Measurements from ENCODE around the gene CCSER2.

DNA sequence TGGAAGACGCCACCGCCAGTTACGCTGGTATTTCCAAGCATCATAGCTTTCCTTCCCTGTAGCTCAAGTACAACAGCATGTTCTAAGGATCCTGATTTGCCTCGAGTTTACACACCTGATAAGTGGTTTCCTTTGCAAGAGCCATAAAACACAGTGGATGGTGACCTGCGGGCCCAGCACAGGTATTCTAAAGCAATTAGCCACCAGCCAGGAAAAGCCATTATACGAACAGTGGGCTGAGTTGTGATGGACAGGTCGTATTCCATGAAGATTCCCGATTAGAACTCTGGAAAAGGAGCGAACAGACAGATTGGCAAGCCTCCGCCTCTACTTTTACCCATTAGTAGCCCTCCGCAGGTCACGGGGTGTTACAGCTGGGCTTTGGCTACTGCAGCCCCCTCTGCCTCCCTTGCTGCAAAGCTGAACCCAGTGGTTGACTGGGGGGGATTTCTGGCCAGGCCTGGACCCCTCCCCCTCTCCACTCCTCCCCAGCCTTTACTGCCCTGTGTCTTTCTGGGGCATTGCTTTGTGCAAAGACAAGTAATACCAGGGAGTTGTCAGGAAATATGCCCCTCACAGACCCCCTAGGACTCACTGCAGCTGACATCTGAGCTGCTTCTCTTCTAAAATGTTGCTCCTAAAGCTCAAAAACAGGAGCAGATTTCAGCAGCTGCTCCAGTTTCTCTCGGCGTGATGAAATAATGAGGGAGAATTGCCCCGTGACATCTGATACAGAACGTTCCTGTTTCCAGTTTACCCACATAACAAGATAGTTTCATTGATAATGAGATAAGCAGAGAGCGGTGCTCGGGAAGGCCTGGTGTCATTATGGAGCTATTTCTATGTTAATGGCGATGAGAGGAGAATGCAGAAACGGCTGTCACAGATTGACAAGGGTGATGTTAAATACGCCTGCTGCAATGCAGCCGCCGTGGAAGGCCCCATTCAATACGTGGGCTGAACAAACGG lies 214.4 kb downstream of the CCSER2 start:
- TF ChIP-seq EZH2 (IDR thresholded peaks at IDR 0.05; ENCODE audit: insufficient read depth, poor library complexity, severe bottlenecking) (no peak), EZH2phosphoT487 (IDR thresholded peaks at IDR 0.05; ENCODE audit: insufficient read depth, low read depth) (no peak)
